GM13977 (cell line): Measurements from ENCODE around the gene RBM6.
"Not testable (repeated sequence)": the region's sequence is repeated elsewhere in the genome, so short reads cannot be mapped to it uniquely, and the experiment has no call there.

Source experiments
- DNase-seq: peaks from one replicate; pipeline ENCODE4 v3.0.0; 2012; ENCODE audit warnings: low spot score
- in situ Hi-C: fragments of 300-500 bp; cut with MboI; formaldehyde crosslinking; loops from one replicate; pipeline ENCODE4 v1.12.0; 2022; ENCODE audit warnings: low sequenced_read_pairs, low pct_unique_long_range_greater_than_20kb, mixed read lengths, inconsistent platforms; ENCODE audit not compliant: unreplicated experiment
- TF ChIP-seq, protein P1 (sequence below): IDR thresholded peaks from 2 replicates; pipeline ENCODE4 v1.5.1; 2012; ENCODE audit warnings: mild to moderate bottlenecking, control low read depth; ENCODE audit not compliant: insufficient read depth; ENCODE audit errors: extremely low read depth, missing control alignments

The RBM6 gene

DNA sequence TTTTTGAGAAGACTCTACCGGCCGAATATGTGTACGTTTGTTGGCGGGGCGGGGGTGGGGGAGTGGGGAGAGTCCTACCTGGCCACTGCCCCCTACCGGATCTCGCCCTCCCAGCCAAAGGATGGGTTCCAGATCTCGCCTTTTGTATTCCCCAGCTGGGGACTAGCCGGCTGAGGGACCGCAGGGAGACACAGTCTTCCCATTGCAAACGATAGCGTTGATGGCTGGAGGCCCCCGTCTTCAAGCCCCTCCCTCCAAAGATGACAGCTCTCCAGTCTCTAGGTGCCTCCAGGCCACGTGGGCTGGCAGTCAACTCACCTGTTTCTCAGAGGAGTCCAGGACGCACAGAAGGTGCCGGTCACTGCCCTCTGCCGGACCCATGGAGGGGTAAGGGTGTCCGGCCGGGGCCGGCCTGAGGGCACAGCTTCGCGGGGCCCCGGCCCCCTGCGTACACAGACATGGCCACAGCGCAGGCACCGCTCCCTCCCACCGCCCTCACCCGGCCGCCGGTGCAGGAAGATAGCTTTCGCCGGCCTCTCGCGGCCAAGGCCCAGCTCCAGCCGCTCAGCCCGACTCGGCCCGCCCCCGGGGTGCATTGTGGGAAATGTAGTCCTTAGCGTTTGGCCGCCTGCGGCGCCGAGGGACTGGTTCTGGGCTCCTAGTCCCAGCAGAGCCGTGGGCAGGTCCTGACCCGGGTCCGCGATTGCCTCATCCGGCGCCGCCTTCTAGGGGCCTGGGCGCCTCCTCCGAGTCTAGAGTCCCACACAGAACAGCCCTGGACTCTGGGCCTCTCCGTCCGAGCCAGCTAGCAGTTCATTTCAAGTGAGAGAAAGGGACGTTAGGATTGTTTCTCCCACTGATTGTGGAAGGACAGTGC is 10.4 kb upstream of the RBM6 start, which contains the start of gene MON1A:
TSS of gene MON1A (minus strand) at position 521 of the 877 bp plus-strand sequence. CDS start 16,465 bp downstream, outside the sequence.
- TF ChIP-seq, protein P1, sequence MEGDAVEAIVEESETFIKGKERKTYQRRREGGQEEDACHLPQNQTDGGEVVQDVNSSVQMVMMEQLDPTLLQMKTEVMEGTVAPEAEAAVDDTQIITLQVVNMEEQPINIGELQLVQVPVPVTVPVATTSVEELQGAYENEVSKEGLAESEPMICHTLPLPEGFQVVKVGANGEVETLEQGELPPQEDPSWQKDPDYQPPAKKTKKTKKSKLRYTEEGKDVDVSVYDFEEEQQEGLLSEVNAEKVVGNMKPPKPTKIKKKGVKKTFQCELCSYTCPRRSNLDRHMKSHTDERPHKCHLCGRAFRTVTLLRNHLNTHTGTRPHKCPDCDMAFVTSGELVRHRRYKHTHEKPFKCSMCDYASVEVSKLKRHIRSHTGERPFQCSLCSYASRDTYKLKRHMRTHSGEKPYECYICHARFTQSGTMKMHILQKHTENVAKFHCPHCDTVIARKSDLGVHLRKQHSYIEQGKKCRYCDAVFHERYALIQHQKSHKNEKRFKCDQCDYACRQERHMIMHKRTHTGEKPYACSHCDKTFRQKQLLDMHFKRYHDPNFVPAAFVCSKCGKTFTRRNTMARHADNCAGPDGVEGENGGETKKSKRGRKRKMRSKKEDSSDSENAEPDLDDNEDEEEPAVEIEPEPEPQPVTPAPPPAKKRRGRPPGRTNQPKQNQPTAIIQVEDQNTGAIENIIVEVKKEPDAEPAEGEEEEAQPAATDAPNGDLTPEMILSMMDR, result peak; percentile 18
- peak; percentile 87 for DNase-seq
- in situ Hi-C loops, result no loop called here

DNA sequence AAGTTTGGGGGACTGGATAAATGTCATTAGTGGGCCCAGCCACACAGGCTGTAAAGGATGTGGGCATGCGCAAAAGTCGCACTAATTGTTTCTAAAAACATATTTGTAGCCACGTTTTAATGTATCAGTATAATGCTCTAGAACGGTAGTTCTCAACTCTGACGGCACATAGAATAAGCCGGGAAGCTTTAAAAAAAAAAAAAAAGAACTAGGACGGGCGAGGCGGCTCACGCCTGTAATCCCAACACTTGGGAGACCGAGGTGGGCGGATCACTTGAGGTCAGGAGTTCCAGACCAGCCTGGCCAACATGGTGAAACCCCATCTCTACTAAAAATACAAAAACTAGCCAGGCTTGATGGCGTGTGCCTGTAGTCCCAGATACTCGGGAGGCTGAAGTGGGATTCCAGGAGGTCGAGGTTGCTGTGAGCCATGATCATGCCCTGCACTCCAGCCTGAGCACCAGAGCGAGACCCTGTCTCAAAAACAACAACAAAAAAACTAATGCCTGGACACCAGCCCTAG is 9.7 kb upstream of the RBM6 start:
- DNase-seq, result no peak
- TF ChIP-seq, protein P1, result no peak
- in situ Hi-C loops, result no loop called here

GRCh38 chr3:49930922-49931321 is 9.0 kb upstream of the RBM6 start:
- TF ChIP-seq, protein P1, result no peak
- no peak for DNase-seq
- in situ Hi-C loops, result no loop called here

GRCh38 chr3:49932281-49932680 is 7.7 kb upstream of the RBM6 start:
- DNase-seq, in situ Hi-C loops: not testable (repeated sequence)

- in situ Hi-C loops, result no loop called here
- no peak for DNase-seq
- TF ChIP-seq, protein P1, result no peak
Measured at GRCh38 chr3:49937090-49937489, 2.9 kb upstream of the RBM6 start.

- in situ Hi-C loops, result no loop called here
- DNase-seq, result no peak
Measured at GRCh38 chr3:49940667-49941249, 808 bp downstream of the RBM6 start.

More at GRCh38 chr3:49940667-49941249, 808 bp downstream of the RBM6 start:
- TF ChIP-seq, protein P1, result no peak
